HEK293T (cell line): ENCODE measurements around the gene DNAJC27.

Experiments
- CTCF ChIA-PET: fragments of 350-600 bp; formaldehyde crosslinking; extraction: SDS; loops from one replicate; lab custom pipeline; 2021; ENCODE audit warnings: antibody characterized with exemption, inconsistent platforms; lab: Yijun Ruan, JAX
- POLR2A ChIA-PET: fragments of 350-600 bp; formaldehyde crosslinking; extraction: SDS; loops from one replicate; lab custom pipeline; 2020; ENCODE audit warnings: antibody characterized with exemption, inconsistent platforms; lab: Yijun Ruan, JAX
- DNase-seq: peaks from one replicate; pipeline ENCODE4 v3.0.0; 2012; ENCODE audit warnings: mixed read lengths; ENCODE audit errors: extremely low spot score
- ARNT ChIP-seq: fragments of 450-650 bp; IDR thresholded peaks from 2 replicates; pipeline ENCODE4 v1.6.1; 2017; ENCODE audit warnings: mild to moderate bottlenecking
- BHLHE40 ChIP-seq: fragments of 450-650 bp; IDR thresholded peaks from 2 replicates; pipeline ENCODE4 v1.6.1; 2016; ENCODE audit warnings: mild to moderate bottlenecking, moderate library complexity, borderline replicate concordance
- CTBP1 ChIP-seq: fragments of 450-650 bp; IDR thresholded peaks from 2 replicates; pipeline ENCODE4 v1.6.1; 2016; ENCODE audit warnings: borderline replicate concordance
- ELF4 ChIP-seq: fragments of 450-650 bp; IDR thresholded peaks from 2 replicates; pipeline ENCODE4 v1.6.1; 2017; ENCODE audit warnings: antibody characterized with exemption
- FOXA1 ChIP-seq: fragments of 450-650 bp; IDR thresholded peaks from 2 replicates; pipeline ENCODE4 v1.6.1; 2016; ENCODE audit warnings: mild to moderate bottlenecking
- FOXK2 ChIP-seq: fragments of 450-650 bp; IDR thresholded peaks from 2 replicates; pipeline ENCODE4 v1.6.1; 2016; ENCODE audit warnings: mild to moderate bottlenecking
- FOXM1 ChIP-seq: fragments of 450-650 bp; IDR thresholded peaks from 2 replicates; pipeline ENCODE4 v1.6.1; 2017; ENCODE audit warnings: mild to moderate bottlenecking, borderline replicate concordance
- HDGF ChIP-seq: fragments of 450-650 bp; IDR thresholded peaks from 2 replicates; pipeline ENCODE4 v1.6.1; 2017; ENCODE audit warnings: antibody characterized with exemption, borderline replicate concordance
- L3MBTL2 ChIP-seq: fragments of 450-650 bp; conservative IDR thresholded peaks from 2 replicates; pipeline ENCODE4 v1.6.1; 2016; ENCODE audit warnings: mild to moderate bottlenecking
- LEF1 ChIP-seq: fragments of 450-650 bp; IDR thresholded peaks from 2 replicates; pipeline ENCODE4 v1.6.1; 2017; ENCODE audit warnings: mild to moderate bottlenecking, borderline replicate concordance
- NFRKB ChIP-seq: fragments of 450-650 bp; IDR thresholded peaks from 2 replicates; pipeline ENCODE4 v1.6.1; 2016; ENCODE audit warnings: mild to moderate bottlenecking, moderate library complexity
- SP1 ChIP-seq: fragments of 450-650 bp; IDR thresholded peaks from 2 replicates; pipeline ENCODE4 v1.6.1; 2017
- SUZ12 ChIP-seq: fragments of 450-650 bp; IDR thresholded peaks from 2 replicates; pipeline ENCODE4 v1.6.1; 2016; ENCODE audit warnings: mild to moderate bottlenecking
- TARDBP ChIP-seq: fragments of 450-650 bp; IDR thresholded peaks from 2 replicates; pipeline ENCODE4 v1.6.1; 2016
- ZNF384 ChIP-seq: fragments of 450-650 bp; IDR thresholded peaks from 2 replicates; pipeline ENCODE4 v1.6.1; 2016
- TF ChIP-seq, protein P1 (sequence below): fragments of 450-650 bp; IDR thresholded peaks from 2 replicates; pipeline ENCODE4 v1.6.1; 2016

The DNAJC27 gene

DNA sequence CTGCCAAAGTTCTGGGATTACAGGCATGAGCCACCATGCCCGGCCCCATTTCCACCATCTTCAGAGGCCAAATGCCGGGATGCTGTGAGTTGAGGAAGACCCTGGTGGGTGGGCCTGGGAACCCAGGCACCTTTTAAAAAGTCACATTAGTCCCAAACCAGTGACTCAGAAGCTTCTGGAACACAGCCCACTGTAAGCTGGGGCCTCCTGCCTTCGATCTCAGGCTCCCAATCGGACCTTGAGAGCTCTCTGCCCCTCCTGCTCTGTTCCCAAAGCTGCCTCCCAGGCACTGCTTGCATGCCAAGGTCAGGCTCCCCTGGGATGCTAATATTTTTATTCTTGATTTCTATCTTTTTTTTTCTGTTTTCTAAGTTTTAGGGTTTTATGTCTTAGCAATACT is 56.0 kb downstream of the DNAJC27 start:
- TF ChIP-seq SUZ12 (no peak), L3MBTL2 (no peak), NFRKB (no peak), SP1 (no peak), FOXM1 (no peak)
- ChIA-PET POLR2A (no interaction called here), CTCF (no interaction called here)
- DNase-seq, result no peak

DNA sequence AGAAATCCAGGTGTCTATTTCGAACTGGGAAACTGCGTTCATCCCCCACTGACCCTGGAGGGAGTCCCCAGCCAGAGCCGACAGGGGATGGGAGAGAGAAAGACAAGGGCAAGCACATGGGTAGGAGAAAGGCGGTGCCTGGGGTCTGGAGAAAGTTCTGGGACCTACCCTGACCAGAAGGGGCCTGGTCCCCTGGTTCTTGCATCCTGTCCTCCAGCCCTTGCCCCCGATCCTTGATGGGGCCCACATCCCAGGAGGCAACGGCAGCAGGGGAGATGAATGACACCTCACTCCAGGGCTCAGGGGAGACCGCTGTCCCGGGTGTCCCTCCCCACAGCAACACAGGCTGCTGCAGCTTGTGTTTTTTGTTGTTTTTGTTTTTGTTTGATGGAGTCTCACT is 56.6 kb downstream of the DNAJC27 start:
- DNase-seq, result no peak
- ChIA-PET POLR2A (no interaction called here), CTCF (no interaction called here)
- no peak for TF ChIP-seq BHLHE40
- TF ChIP-seq ELF4, result no peak
- TF ChIP-seq HDGF, result no peak
- TF ChIP-seq, protein P1, sequence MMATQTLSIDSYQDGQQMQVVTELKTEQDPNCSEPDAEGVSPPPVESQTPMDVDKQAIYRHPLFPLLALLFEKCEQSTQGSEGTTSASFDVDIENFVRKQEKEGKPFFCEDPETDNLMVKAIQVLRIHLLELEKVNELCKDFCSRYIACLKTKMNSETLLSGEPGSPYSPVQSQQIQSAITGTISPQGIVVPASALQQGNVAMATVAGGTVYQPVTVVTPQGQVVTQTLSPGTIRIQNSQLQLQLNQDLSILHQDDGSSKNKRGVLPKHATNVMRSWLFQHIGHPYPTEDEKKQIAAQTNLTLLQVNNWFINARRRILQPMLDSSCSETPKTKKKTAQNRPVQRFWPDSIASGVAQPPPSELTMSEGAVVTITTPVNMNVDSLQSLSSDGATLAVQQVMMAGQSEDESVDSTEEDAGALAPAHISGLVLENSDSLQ, result no peak
- TF ChIP-seq FOXM1, result no peak
- TF ChIP-seq ARNT, result no peak
- no peak for TF ChIP-seq CTBP1
- TF ChIP-seq FOXK2, result no peak

DNA sequence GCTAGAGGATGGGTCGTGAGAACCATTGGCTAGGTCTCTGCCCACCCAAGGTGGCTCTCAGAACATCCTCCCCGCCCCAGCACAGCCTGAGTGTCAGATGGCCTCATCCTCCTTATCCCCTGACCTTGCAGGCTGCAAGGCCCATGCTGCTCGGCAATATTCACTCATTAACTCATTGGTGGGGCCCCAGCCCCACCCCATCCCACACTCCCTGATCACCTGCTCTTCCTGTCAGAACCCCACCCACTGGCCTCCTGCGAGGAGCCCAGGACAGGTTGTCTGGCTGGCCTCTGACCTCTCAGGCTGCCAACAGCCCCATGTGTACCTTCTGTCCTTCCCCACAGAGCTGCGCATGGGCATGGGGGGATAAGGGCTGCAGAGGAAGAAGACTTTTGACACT is 57.0 kb downstream of the DNAJC27 start:
- DNase-seq, result no peak
- TF ChIP-seq FOXK2, result no peak
- TF ChIP-seq ELF4, result no peak
- TF ChIP-seq HDGF, result no peak
- no peak for TF ChIP-seq TARDBP
- TF ChIP-seq SP1, result no peak
- TF ChIP-seq LEF1, result no peak
- TF ChIP-seq, protein P1, result no peak
- no peak for TF ChIP-seq ARNT
- TF ChIP-seq NFRKB, result no peak
- TF ChIP-seq L3MBTL2, result no peak
- TF ChIP-seq BHLHE40, result no peak
- TF ChIP-seq CTBP1, result no peak
- POLR2A ChIA-PET, result no interaction called here
- CTCF ChIA-PET, result no interaction called here

DNA sequence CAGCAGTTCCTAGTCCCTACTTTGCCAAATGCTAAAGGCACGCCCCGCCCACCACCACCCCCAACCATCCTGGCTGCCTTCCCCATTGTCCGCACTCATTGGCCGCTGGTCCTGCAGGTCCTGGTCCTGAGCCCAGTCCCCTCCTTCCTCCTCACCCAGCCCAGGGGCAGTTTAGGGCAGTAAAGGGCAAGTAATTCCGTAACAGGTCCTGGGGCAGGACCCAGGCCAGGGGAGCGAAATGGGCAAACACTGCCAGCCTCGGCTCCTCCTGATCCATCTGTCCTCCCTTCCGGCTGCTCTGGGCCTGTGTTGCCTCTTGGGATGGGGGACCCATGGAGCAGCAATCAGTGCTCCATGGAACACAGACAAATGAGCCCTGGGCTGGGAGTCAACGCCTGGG is 57.8 kb downstream of the DNAJC27 start:
- DNase-seq, result no peak
- CTCF ChIA-PET, result no interaction called here
- POLR2A ChIA-PET, result no interaction called here

DNA sequence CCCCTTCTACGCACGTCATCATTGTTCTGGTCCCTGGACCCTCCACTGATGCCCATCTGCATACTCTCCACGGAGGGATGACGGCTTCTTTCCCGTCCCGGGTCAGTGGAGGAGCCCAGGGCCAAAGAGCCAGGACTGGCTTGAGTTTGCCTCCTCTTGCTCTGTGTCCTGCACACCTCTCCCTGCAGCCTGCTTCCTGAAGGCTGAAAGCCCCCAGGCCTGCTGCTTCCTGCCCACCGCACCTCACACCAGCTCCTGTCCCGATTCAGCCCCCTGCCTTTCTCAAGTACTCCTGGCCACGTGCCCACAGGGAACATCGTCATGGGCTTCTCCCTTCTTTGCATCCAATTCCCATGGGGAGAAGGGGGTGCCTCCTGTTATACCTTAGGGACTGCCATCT is 58.8 kb downstream of the DNAJC27 start:
- DNase-seq, result no peak
- CTCF ChIA-PET, result no interaction called here
- TF ChIP-seq HDGF, result no peak
- TF ChIP-seq LEF1, result no peak
- no peak for TF ChIP-seq SP1
- no peak for TF ChIP-seq FOXM1
- no peak for TF ChIP-seq SUZ12
- no peak for TF ChIP-seq ELF4
- POLR2A ChIA-PET, result no interaction called here

More for the DNA sequence above, 57.8 kb downstream of the DNAJC27 start:
- TF ChIP-seq BHLHE40 (no peak), ARNT (no peak), LEF1 (no peak), SUZ12 (no peak), ZNF384 (no peak), FOXK2 (no peak), NFRKB (no peak), HDGF (no peak), ELF4 (no peak), L3MBTL2 (no peak), SP1 (no peak), CTBP1 (no peak)
- TF ChIP-seq, protein P1, result no peak

DNA sequence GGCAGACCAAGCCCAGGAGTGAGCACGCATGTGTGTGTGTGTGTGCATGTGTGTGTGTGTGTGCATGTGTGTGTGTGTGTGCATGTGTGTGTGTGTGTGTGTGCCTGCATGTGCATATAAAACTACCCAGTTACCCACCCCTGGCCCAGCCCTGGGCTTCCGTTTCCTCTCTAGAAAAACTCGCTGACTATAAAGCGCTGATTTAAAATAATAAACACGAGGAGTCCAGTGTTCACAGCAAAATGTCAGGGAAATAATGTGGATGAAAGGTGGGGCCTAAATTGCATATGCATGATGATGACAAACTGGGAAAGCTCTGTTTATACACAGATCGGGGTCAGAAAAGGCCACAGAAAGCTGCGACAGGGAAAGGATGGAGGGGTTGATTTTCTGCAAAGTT is 59.2 kb downstream of the DNAJC27 start:
- DNase-seq, result no peak
- no peak for TF ChIP-seq HDGF
- TF ChIP-seq, protein P1, result no peak
- TF ChIP-seq NFRKB, result no peak
- TF ChIP-seq ELF4, result no peak
- ChIA-PET POLR2A (no interaction called here), CTCF (no interaction called here)

DNA sequence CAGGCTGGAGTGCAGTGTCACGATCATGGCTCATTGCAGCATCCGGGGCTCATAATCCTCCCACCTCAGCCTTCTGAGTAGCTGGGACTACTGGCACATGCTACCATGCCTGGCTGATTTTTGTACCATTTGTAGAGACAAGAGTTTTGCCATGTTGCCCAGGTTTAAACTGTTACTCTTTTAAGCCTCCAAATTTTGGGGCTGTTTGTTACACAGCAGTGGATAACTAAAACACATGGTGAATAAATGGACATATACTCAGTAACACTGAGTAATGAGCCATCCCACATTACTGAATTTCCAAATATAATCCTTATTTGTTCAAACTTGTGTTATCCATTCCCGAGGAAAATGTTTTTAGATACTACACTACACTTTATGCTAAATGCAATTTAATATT is 61.5 kb downstream of the DNAJC27 start:
- DNase-seq, result no peak
- POLR2A ChIA-PET, result no interaction called here
- CTCF ChIA-PET, result interaction anchor here (0.6 kb wide), 1 partner anchor 803 kb away, joined by 3 read pairs; no protein-coding TSS in a partner anchor
- TF ChIP-seq ARNT, result no peak
- no peak for TF ChIP-seq LEF1
- no peak for TF ChIP-seq BHLHE40
- TF ChIP-seq NFRKB, result no peak
- TF ChIP-seq FOXK2, result no peak
- no peak for TF ChIP-seq ELF4
- no peak for TF ChIP-seq FOXM1
- no peak for TF ChIP-seq CTBP1
- TF ChIP-seq L3MBTL2, result no peak
- TF ChIP-seq ZNF384, result no peak
- TF ChIP-seq TARDBP, result no peak
- TF ChIP-seq SP1, result no peak
- TF ChIP-seq, protein P1, result no peak
- TF ChIP-seq HDGF, result no peak
- TF ChIP-seq SUZ12, result no peak
- no peak for TF ChIP-seq FOXA1
